Measurements from ENCODE around the gene GPHA2. TPM values are rescaled to one million over a fixed set of nuclear protein-coding genes. Genes with fewer than 3 reads are reported as not detected.

The GPHA2 gene
- total RNA-seq, 1 donor from 2014 or later, result not detected

DNA sequence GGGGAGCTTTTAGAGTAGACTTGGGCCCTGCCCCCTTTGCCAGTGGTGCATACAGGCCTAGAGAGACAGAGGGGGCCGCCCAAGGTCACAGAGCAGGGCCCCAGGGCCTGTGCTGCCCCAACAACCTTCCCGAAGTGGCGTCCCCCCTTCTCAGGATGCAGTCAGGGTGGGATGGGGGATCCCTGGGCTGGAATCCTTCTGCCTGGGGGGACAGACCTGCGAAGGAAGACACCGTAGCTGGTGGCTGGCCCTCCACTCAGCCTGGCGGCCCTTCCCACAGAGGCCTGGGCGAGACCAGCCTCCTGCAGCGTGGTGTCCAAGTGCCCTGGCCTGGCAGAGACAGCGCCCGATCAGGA, 42.9 kb downstream of the GPHA2 start:
- intact Hi-C loops (cut with micrococcal nuclease), result no loop called here

GRCh38 chr11:64892411-64892831, 43.3 kb downstream of the GPHA2 start:
- intact Hi-C loops (cut with micrococcal nuclease), result no loop called here

DNA sequence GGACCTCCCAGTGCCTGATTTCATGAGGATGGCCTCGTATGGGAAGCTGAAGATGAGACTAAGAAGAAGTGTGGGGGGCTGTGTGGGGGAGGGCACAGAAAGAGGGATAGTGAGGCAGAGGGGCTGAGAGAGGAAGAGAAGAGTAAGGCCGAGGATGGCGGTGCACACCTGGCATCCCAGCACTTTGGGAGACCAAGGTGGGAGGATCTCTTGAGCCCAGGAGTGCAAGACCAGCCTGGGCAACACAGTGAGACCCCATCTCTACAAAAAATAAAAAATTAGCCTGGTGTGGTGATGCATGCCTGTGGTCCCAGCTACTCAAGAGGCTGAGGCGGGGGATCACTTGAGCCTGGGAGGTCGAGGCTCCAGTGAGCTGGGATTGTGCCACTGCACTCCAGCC, 43.8 kb downstream of the GPHA2 start:
- intact Hi-C loops (cut with micrococcal nuclease), result no loop called here

GRCh38 chr11:64891215-64891848, 44.4 kb downstream of the GPHA2 start:
- intact Hi-C loops (cut with micrococcal nuclease), result no loop called here

- intact Hi-C loops (cut with micrococcal nuclease), result no loop called here
Observed at GRCh38 chr11:64890522-64890939, 45.2 kb downstream of the GPHA2 start.

GRCh38 chr11:64888729-64889511, 46.8 kb downstream of the GPHA2 start:
- intact Hi-C loops (cut with micrococcal nuclease), result loop anchor here (1.0 kb wide), 1 partner anchor 42 kb away; no protein-coding TSS in a partner anchor

GRCh38 chr11:64888406-64888728, 47.3 kb downstream of the GPHA2 start:
- intact Hi-C loops (cut with micrococcal nuclease), result loop anchor here (1.0 kb wide), 1 partner anchor 41 kb away; no protein-coding TSS in a partner anchor

DNA sequence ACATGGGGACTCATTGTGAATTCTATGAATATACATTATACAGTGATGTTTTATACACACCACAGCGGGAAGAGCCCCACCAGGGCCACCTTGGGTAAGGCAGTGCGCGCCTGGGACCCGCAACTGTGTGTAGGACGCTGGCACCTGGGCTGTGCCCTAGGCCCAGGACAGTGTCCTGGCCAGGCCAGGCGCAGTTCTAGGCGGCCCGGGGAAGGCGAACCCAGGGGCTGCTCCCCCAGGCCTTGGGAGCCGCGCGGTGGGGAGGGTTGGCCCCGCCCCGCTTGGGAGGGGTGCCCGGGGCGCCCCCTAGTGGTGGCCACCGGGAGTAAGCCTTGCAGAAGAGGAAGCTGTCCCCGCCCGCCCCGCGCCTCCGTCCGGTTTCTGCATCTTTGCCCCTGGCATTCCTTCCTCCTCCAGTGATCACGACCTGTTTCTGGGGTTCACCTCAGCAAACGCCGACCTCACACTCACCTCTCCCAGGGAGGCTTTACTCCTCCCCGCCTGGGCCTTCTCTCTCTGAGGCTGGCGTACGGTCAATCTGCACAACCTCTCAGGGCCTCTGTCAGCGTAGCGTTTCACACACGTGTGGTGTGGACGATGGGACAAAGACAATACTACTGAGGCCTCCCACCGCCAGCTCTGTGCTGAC, 47.8 kb downstream of the GPHA2 start:
- intact Hi-C loops (cut with micrococcal nuclease), result loop anchor here (1.0 kb wide), 1 partner anchor 41 kb away; no protein-coding TSS in a partner anchor

GRCh38 chr11:64887234-64887756, 48.4 kb downstream of the GPHA2 start:
- intact Hi-C loops (cut with micrococcal nuclease), result no loop called here

- intact Hi-C loops (cut with micrococcal nuclease), result no loop called here
Observed at GRCh38 chr11:64885367-64886286, 50.1 kb downstream of the GPHA2 start.

Other genes with a start within 250 kb of the GPHA2 start
- gene NRXN2, start 212.7 kb downstream of the GPHA2 start, total RNA-seq, result 0.05 and 0.09 TPM in 2 replicates
- 276 and 280 TPM in 2 replicates for gene RASGRP2, start 191.8 kb downstream of the GPHA2 start, total RNA-seq
- gene PYGM, start 175.9 kb downstream of the GPHA2 start, total RNA-seq, result 4.0 and 4.3 TPM in 2 replicates
- 492 and 527 TPM in 2 replicates for gene SF1, start 157.4 kb downstream of the GPHA2 start, total RNA-seq
- gene MAP4K2, start 132.7 kb downstream of the GPHA2 start, total RNA-seq, result 72.5 and 79.7 TPM in 2 replicates
- gene MEN1, start 125.3 kb downstream of the GPHA2 start, total RNA-seq, result 31.5 and 33.1 TPM in 2 replicates
- 0.50 and 0.82 TPM in 2 replicates for gene CDC42BPG, start 91.2 kb downstream of the GPHA2 start, total RNA-seq
- 106 TPM in 2 replicates for gene EHD1, start 57.3 kb downstream of the GPHA2 start, total RNA-seq
- gene ATG2A, start 18.7 kb downstream of the GPHA2 start, total RNA-seq, result 19.6 and 20.9 TPM in 2 replicates
- 7.5 and 8.9 TPM in 2 replicates for gene PPP2R5B, start 11.2 kb downstream of the GPHA2 start, total RNA-seq
- not detected in 2 replicates for gene MAJIN, start 36.2 kb upstream of the GPHA2 start, total RNA-seq
- gene BATF2, start 61.1 kb upstream of the GPHA2 start, total RNA-seq, result not detected in 2 replicates
- 60.1 and 65.7 TPM in 2 replicates for gene ARL2, start 78.3 kb upstream of the GPHA2 start, total RNA-seq
- gene SNX15, start 91.5 kb upstream of the GPHA2 start, total RNA-seq, result 27.7 and 27.8 TPM in 2 replicates
- gene SAC3D1, start 105.3 kb upstream of the GPHA2 start, total RNA-seq, result 23.0 and 24.0 TPM in 2 replicates
- gene NAALADL1, start 122.7 kb upstream of the GPHA2 start, total RNA-seq, result 8.5 and 9.8 TPM in 2 replicates
- 91.5 and 93.2 TPM in 2 replicates for gene CDCA5, start 148.1 kb upstream of the GPHA2 start, total RNA-seq
- 29.5 and 31.7 TPM in 2 replicates for gene ZFPL1, start 148.3 kb upstream of the GPHA2 start, total RNA-seq
- 135 and 139 TPM in 2 replicates for gene VPS51, start 160.3 kb upstream of the GPHA2 start, total RNA-seq
- gene TM7SF2, start 176.0 kb upstream of the GPHA2 start, total RNA-seq, result 23.9 and 27.7 TPM in 2 replicates
- gene ZNHIT2, start 181.8 kb upstream of the GPHA2 start, total RNA-seq, result 9.4 and 9.6 TPM in 2 replicates
- gene FAU, start 186.2 kb upstream of the GPHA2 start, total RNA-seq, result 995 and 1,039 TPM in 2 replicates
- gene MRPL49, start 186.4 kb upstream of the GPHA2 start, total RNA-seq, result 45.5 and 50.4 TPM in 2 replicates
- gene SYVN1, start 198.6 kb upstream of the GPHA2 start, total RNA-seq, result 48.5 and 50.4 TPM in 2 replicates
- not detected in 2 replicates for gene SPDYC, start 234.3 kb upstream of the GPHA2 start, total RNA-seq
- 205 and 209 TPM in 2 replicates for gene CAPN1, start 246.0 kb upstream of the GPHA2 start, total RNA-seq

Data from T-helper 2 cell treated with Interferon-gamma antibody and Interleukin-4, amounts not matched to agents 100 ng/mL and 5 ng/mL, for 36 hours (primary cell).